NB4 (cell line): ENCODE data around the gene KSR2.

Experiments used
- MAX ChIP-seq: IDR thresholded peaks from 2 replicates; pipeline ENCODE4 v1.6.1; 2011; ENCODE audit warnings: low read depth, low read length
- TF ChIP-seq, protein P1 (sequence below): IDR thresholded peaks from one replicate; pipeline ENCODE4 v1.5.1; 2012; ENCODE audit warnings: low read depth, low read length

GRCh38 chr12:117417004-117417403, 551.8 kb downstream of the KSR2 start:
- TF ChIP-seq, protein P1, sequence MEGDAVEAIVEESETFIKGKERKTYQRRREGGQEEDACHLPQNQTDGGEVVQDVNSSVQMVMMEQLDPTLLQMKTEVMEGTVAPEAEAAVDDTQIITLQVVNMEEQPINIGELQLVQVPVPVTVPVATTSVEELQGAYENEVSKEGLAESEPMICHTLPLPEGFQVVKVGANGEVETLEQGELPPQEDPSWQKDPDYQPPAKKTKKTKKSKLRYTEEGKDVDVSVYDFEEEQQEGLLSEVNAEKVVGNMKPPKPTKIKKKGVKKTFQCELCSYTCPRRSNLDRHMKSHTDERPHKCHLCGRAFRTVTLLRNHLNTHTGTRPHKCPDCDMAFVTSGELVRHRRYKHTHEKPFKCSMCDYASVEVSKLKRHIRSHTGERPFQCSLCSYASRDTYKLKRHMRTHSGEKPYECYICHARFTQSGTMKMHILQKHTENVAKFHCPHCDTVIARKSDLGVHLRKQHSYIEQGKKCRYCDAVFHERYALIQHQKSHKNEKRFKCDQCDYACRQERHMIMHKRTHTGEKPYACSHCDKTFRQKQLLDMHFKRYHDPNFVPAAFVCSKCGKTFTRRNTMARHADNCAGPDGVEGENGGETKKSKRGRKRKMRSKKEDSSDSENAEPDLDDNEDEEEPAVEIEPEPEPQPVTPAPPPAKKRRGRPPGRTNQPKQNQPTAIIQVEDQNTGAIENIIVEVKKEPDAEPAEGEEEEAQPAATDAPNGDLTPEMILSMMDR: no peak
- no peak for TF ChIP-seq MAX
